Measurements from ENCODE around the gene MED27. TPM values are rescaled to one million over a fixed set of nuclear protein-coding genes. Genes with fewer than 3 reads are reported as not detected.

The MED27 gene, protein sequence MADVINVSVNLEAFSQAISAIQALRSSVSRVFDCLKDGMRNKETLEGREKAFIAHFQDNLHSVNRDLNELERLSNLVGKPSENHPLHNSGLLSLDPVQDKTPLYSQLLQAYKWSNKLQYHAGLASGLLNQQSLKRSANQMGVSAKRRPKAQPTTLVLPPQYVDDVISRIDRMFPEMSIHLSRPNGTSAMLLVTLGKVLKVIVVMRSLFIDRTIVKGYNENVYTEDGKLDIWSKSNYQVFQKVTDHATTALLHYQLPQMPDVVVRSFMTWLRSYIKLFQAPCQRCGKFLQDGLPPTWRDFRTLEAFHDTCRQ
- total RNA-seq: 10 to 100 TPM in 2 of 4 donors, 1 to 10 TPM in 2; 8.2 to 18.9 (median 11.8) TPM

DNA sequence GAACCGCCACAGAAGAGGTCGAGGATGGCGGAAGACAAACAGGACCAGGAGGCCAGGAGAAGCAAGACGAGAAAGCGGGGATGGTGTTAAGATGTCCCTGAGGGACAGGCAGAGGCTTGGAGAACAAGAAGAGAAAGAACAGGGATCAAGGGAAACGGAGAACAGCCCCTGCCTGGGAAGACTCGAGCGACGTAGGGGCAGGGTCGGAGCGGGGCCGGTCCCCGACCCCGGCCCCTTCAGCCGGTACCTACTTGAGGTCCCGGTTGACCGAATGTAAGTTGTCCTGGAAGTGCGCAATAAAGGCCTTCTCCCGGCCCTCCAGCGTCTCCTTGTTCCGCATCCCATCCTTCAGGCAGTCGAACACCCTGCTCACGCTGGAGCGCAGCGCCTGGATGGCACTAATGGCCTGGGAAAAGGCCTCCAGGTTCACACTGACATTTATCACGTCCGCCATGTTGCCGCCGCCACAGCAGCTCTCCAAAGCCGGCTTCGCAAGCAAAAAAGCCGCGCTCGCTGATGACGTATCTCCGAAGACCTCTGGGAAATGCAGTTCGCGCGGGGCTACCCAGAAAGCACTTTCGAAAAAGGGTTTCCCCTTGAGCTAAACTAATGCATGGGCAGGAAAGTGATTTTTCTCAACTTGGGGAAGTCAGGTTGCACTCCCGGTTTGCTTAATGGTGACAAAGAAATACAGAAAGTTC, at the start of gene MED27:
MED27 (minus strand) TSS at position 477 of the 701 bp plus-strand sequence; CDS start at position 454, 23 bp downstream.
- H3K36me3 ChIP-seq: peaks cover 0 to 23% (median 0%) of the 10 kb centered on the region in 3 donors
- peak within 1 kb of the TSS; percentile 9 to 75 (median 50) for H3K27ac ChIP-seq

DNA sequence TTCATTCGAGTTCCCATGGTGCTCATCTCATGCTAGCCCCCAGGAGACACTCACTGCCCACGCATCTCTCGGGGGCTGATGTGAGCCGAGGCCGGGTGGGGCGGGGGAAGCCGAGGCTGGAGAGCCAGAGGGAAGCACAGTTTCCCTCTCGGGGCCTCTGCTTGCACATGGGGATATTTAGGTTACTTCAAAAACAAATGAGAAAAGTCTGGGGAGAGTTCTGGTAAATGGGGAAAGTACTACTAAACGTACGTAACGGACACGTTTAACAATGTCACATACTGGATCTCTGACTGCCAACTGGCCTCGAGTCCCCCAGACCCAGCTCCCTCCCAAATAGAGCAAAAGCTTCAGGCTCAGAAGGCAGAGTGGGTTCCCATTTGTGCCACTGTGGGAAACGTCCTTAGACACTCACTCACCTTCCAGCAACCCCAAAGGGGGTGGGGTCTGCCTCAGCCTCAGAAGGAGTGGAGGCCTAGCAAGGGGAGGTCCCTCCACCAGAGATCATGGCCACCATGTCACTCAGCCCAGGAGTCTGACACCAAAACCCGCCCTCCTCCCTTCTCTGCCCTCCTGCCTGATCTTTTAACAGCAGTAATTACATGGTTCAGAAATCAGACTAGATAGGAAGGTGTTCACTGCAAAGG, 48.3 kb upstream of the MED27 start:
- DNase-seq (ENCODE audit: low spot score in 2 of 2): no peak
- 59 to 60% methylated on average over 14 to 15 of the region's 15 CpGs for WGBS, 2 donors
- Histone ChIP-seq H3K27me3 (peaks cover 0 to 76% of the 10 kb centered on the region in 2 donors), H3K9me3 (no peaks in the 10 kb centered on the region), H3K27ac (no peak overlapping the region), H3K4me1 (peaks cover 0 to 7% (median 0%) of the 10 kb centered on the region in 4 donors), H3K36me3 (no peaks in the 10 kb centered on the region), H3K4me3 (no peak overlapping the region)
- TF ChIP-seq, protein P1, sequence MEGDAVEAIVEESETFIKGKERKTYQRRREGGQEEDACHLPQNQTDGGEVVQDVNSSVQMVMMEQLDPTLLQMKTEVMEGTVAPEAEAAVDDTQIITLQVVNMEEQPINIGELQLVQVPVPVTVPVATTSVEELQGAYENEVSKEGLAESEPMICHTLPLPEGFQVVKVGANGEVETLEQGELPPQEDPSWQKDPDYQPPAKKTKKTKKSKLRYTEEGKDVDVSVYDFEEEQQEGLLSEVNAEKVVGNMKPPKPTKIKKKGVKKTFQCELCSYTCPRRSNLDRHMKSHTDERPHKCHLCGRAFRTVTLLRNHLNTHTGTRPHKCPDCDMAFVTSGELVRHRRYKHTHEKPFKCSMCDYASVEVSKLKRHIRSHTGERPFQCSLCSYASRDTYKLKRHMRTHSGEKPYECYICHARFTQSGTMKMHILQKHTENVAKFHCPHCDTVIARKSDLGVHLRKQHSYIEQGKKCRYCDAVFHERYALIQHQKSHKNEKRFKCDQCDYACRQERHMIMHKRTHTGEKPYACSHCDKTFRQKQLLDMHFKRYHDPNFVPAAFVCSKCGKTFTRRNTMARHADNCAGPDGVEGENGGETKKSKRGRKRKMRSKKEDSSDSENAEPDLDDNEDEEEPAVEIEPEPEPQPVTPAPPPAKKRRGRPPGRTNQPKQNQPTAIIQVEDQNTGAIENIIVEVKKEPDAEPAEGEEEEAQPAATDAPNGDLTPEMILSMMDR (IDR thresholded peaks at IDR 0.05): no peak
- TF ChIP-seq EP300 (IDR thresholded peaks at IDR 0.05): no peak
- TF ChIP-seq POLR2A (IDR thresholded peaks at IDR 0.05): no peak

More for the DNA sequence above, at the start of gene MED27:
- TF ChIP-seq EP300 (IDR thresholded peaks at IDR 0.05) (peak; percentile 53 to 83), POLR2A (IDR thresholded peaks at IDR 0.05) (no peak)
- TF ChIP-seq, protein P1 (IDR thresholded peaks at IDR 0.05): no peak
- peak; percentile 85 to 91 for DNase-seq (ENCODE audit: low spot score in 2 of 2)
- 5 to 6% methylated on average over 41 of the region's 41 CpGs for WGBS, 2 donors
- peaks cover 0 to 44% (median 5%) of the 10 kb centered on the region in 4 donors for H3K4me1 ChIP-seq
- H3K27me3 ChIP-seq: no peaks in the 10 kb centered on the region
- no peaks in the 10 kb centered on the region for H3K9me3 ChIP-seq
- peak within 1 kb of the TSS; percentile 53 to 95 (median 72) for H3K4me3 ChIP-seq

DNA sequence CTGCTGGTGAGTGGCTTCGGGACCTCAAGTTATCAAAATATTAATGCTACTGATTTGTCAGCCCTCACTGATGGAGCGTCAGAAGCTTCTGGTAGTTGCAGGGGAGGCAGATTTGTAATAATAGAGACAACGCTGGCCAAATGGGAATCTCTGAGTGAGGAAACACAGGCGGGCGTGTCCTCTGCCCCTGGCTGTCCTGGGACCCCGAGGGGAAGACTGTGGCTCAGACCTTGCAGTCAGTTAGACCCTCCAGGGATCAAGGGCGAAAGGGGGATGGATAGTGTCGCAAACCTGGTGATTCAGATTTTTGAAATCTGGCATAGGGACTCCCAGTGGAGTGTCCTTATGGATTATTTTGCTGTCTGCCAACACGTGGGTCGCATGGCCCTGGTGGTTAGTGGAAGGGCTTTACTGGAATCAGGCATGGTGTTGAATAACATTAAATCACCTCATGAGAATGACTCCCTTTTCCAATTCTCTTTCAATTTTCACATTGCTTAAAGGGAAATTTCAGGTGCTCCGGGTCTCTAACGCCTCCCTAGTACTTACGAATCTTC, 47.1 kb upstream of the MED27 start:
- DNase-seq (ENCODE audit: low spot score in 2 of 2): no peak
- TF ChIP-seq POLR2A (IDR thresholded peaks at IDR 0.05) (no peak), EP300 (IDR thresholded peaks at IDR 0.05) (no peak)
- TF ChIP-seq, protein P1 (IDR thresholded peaks at IDR 0.05): no peak
- H3K27ac ChIP-seq: no peak overlapping the region
- peaks cover 0 to 7% (median 0%) of the 10 kb centered on the region in 4 donors for H3K4me1 ChIP-seq
- no peaks in the 10 kb centered on the region for H3K36me3 ChIP-seq
- peaks cover 0 to 74% of the 10 kb centered on the region in 2 donors for H3K27me3 ChIP-seq
- H3K4me3 ChIP-seq: no peak overlapping the region
- no peaks in the 10 kb centered on the region for H3K9me3 ChIP-seq
- 63 to 65% methylated on average over 13 of the region's 13 CpGs for WGBS, 2 donors

DNA sequence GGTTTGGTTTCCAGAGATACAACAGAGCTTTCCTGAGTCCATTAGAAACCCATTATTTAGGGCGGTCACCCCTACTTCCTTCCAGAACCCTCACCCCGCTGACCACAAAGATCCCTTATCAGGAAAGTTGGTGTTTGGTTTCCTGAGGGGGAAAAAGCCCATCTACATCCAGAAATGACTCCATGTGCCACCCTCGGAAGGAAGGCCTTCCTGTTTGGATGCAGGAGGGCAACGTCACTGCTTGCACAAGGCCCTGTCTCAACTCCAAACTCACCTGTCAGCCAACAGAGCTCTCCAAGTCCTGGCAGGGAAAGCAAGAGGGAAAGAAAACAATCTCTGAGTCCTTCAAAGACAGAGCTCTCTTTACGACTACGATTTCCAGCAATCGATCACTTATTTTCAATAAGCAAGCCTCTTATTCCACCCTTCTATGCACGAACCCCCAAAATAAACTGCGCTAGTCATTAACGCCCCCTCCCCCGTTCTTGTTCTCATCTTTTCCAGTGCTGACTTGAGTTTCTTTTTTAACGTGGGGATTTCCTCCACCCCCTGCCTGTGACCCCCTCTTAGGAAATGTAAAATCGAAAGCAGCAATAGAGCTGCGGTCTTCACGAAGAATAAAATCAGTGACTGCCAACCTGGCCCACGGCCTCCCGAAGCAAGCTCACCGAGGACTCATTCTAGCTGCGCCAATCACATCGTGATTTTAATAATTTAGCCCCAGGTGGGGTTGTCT, 46.4 kb upstream of the MED27 start:
- H3K27me3 ChIP-seq: peaks cover 0 to 74% of the 10 kb centered on the region in 2 donors
- 50 to 53% methylated on average over 20 of the region's 20 CpGs for WGBS, 2 donors
- no peak overlapping the region for H3K27ac ChIP-seq
- no peak overlapping the region for H3K4me3 ChIP-seq
- DNase-seq (ENCODE audit: low spot score in 2 of 2): no peak
- TF ChIP-seq, protein P1 (IDR thresholded peaks at IDR 0.05): no peak
- no peak for TF ChIP-seq EP300 (IDR thresholded peaks at IDR 0.05)
- no peak for TF ChIP-seq POLR2A (IDR thresholded peaks at IDR 0.05)
- H3K36me3 ChIP-seq: no peaks in the 10 kb centered on the region
- H3K4me1 ChIP-seq: peaks cover 0 to 7% (median 0%) of the 10 kb centered on the region in 4 donors
- H3K9me3 ChIP-seq: no peaks in the 10 kb centered on the region
